ENCODE measurements around the gene GFI1B.

GRCh38 chr9:133005957-133006356, 27.5 kb downstream of the GFI1B start:
- no peak for TF ChIP-seq POLR2A (IDR thresholded peaks at IDR 0.05; ENCODE audit: extremely low read depth, insufficient read length)
- TF ChIP-seq CTCF (IDR thresholded peaks at IDR 0.05; ENCODE audit: low read depth, low read length): no peak

Data from NB4 (cell line).